T-cell (primary cell): Measurements from ENCODE around the gene TRAPPC12. TPM values are rescaled to one million over a fixed set of nuclear protein-coding genes. Genes with fewer than 3 reads are reported as not detected.

Experiments
- ATAC-seq, 4 experiments: fragments of 200-7000 bp in 3 of 4; fragments of 150-1000 bp in 1 of 4; cut with Tn5 transposase; replicated peaks in 1 of 4; 1 replicate in 3 of 4; 2 replicates in 1 of 4; pipeline ENCODE4 v1.10.0; 2021; ENCODE audit warnings: moderate library complexity in 3 of 4, mild to moderate bottlenecking in 2 of 4, moderate number of reproducible peaks in 1 of 4
- CTCF ChIA-PET, 2 donors: fragments of 300-600 bp; sonication (Branson Sonifier 250); formaldehyde crosslinking; loops; one replicate each; lab custom pipeline; 2022; ENCODE audit warnings: antibody characterized with exemption in 2 of 2; lab: Charles Lee
- POLR2A ChIA-PET, 2 donors: fragments of 300-600 bp; sonication (Branson Sonifier 250); formaldehyde crosslinking; loops; one replicate each; lab custom pipeline; 2022; ENCODE audit warnings: antibody characterized with exemption in 2 of 2; lab: Charles Lee
- DNase-seq, 35 experiments: peaks; one replicate each; pipeline versions ENCODE4 v3.0.0 to v3.0.0-alpha.2; 2013 to 2023
- H3K27ac ChIP-seq: one replicate; pipeline ENCODE4 v1.5.1; 2013; ENCODE audit warnings: low read length
- H3K27me3 ChIP-seq, 2 experiments: replicated peaks in 1 of 2; 1 replicate in 1 of 2; 2 replicates in 1 of 2; pipeline versions ENCODE4 v1.6.1 to v1.7.0; 2013; ENCODE audit warnings: low read length in 1 of 2, mixed read lengths in 1 of 2; ENCODE audit not compliant: control insufficient read depth in 2 of 2, insufficient read depth in 2 of 2; ENCODE audit errors: extremely low read depth in 1 of 2
- H3K36me3 ChIP-seq, 2 donors: 1 replicate in 1 of 2; 2 replicates in 1 of 2; pipeline versions ENCODE4 v1.6.1 to v1.7.0; 2013; ENCODE audit warnings: low read length in 1 of 2; ENCODE audit not compliant: control insufficient read depth in 2 of 2, insufficient read depth in 1 of 2; ENCODE audit errors: extremely low read depth in 1 of 2
- H3K4me1 ChIP-seq, 2 experiments: 1 replicate in 1 of 2; 2 replicates in 1 of 2; pipeline versions ENCODE4 v1.6.1 to v1.7.0; 2013; ENCODE audit warnings: low read length in 2 of 2, mixed read lengths in 1 of 2; ENCODE audit not compliant: insufficient read depth in 2 of 2, control insufficient read depth in 1 of 2; ENCODE audit errors: extremely low read depth in 1 of 2
- H3K4me3 ChIP-seq, 2 donors: 1 replicate in 1 of 2; 2 replicates in 1 of 2; pipeline versions ENCODE4 v1.5.1 to v1.7.0; 2013; ENCODE audit warnings: mild to moderate bottlenecking in 2 of 2, low read length in 1 of 2, moderate library complexity in 1 of 2; ENCODE audit not compliant: control insufficient read depth in 1 of 2; ENCODE audit errors: extremely low read depth in 1 of 2
- H3K9me3 ChIP-seq: 2 replicates; pipeline ENCODE4 v1.7.0; 2013
- H3K27ac Mint-ChIP-seq, 2 donors: one replicate each; pipeline ENCODE4 v1.8.0; 2020 to 2021; ENCODE audit warnings: mild to moderate bottlenecking in 2 of 2, mixed read lengths in 2 of 2
- H3K27me3 Mint-ChIP-seq, 2 donors: one replicate each; pipeline ENCODE4 v1.8.0; 2021 to 2022; ENCODE audit warnings: mixed read lengths in 2 of 2
- H3K36me3 Mint-ChIP-seq: one replicate; pipeline ENCODE4 v1.8.0; 2021; ENCODE audit warnings: mixed read lengths
- H3K4me1 Mint-ChIP-seq, 3 donors: one replicate each; pipeline ENCODE4 v1.8.0; 2020 to 2022; ENCODE audit warnings: mixed read lengths in 3 of 3, mild to moderate bottlenecking in 1 of 3
- H3K4me3 Mint-ChIP-seq, 3 donors: one replicate each; pipeline ENCODE4 v1.8.0; 2020 to 2022; ENCODE audit warnings: mild to moderate bottlenecking in 3 of 3, mixed read lengths in 3 of 3, moderate library complexity in 3 of 3
- H3K9me3 Mint-ChIP-seq, 3 donors: one replicate each; pipeline ENCODE4 v1.8.0; 2020 to 2022; ENCODE audit warnings: mixed read lengths in 3 of 3
- WGBS: methylation state at CpG from one replicate; pipeline ENCODE4 v1.1.5; 2013; ENCODE audit warnings: missing lambda C conversion rate; ENCODE audit not compliant: insufficient coverage; 5-methylcytosine and 5-hydroxymethylcytosine counted together
- total RNA-seq, 35 experiments: library from RNA in 6 of 35; stranded (reverse) in 6 of 35; fragments of 120-200 nt in 1 of 35; gene quantifications; one replicate each; pipeline versions ENCODE4 v1.2.1 to v1.2.4 and lab custom pipeline; 2013 to 2026

TRAPPC12 gene
- total RNA-seq, 5 donors from 2014 or later (not counting 1 experiment from before 2014, with no cell fraction given) = 103 to 158 (median 152) TPM

- Mint-ChIP-seq H3K4me1 (no peaks in the 10 kb centered on the region), H3K27me3 (no peaks in the 10 kb centered on the region), H3K9me3 (no peaks in the 10 kb centered on the region), H3K27ac (no peak overlapping the region), H3K4me3 (no peak overlapping the region), H3K36me3 (peaks cover 41% of the 10 kb centered on the region)
- no peaks in the 10 kb centered on the region for H3K9me3 ChIP-seq
- H3K36me3 ChIP-seq = peaks cover 6 to 8% of the 10 kb centered on the region in 2 donors
- H3K27me3 ChIP-seq = no peaks in the 10 kb centered on the region
- no peak overlapping the region for H3K27ac ChIP-seq
- WGBS = 92% methylated on average over 8 of the region's 8 CpGs
- CTCF ChIA-PET = no interaction called here
- POLR2A ChIA-PET = no interaction called here
- H3K4me3 ChIP-seq = no peak overlapping the region
- no peak for DNase-seq
- no peak for ATAC-seq
- H3K4me1 ChIP-seq = no peaks in the 10 kb centered on the region
These were observed 38.2 kb upstream of the TRAPPC12 start for GRCh38 chr2:3341336-3341735.

GRCh38 chr2:3342324-3342723 is 37.2 kb upstream of the TRAPPC12 start:
- ChIA-PET POLR2A (no interaction called here), CTCF (no interaction called here)
- ATAC-seq (no peak), DNase-seq (no peak)
- no peaks in the 10 kb centered on the region for H3K27me3 ChIP-seq
- H3K4me3 ChIP-seq = no peak overlapping the region
- no peaks in the 10 kb centered on the region for H3K4me1 Mint-ChIP-seq
- peaks cover 7 to 8% of the 10 kb centered on the region in 2 donors for H3K36me3 ChIP-seq
- no peak overlapping the region for H3K27ac Mint-ChIP-seq
- H3K9me3 Mint-ChIP-seq = no peaks in the 10 kb centered on the region
- H3K4me1 ChIP-seq = no peaks in the 10 kb centered on the region
- no peak overlapping the region for H3K27ac ChIP-seq
- WGBS = 98% methylated on average over 6 of the region's 9 CpGs
- no peak overlapping the region for H3K4me3 Mint-ChIP-seq
- H3K9me3 ChIP-seq = no peaks in the 10 kb centered on the region
- peaks cover 45% of the 10 kb centered on the region for H3K36me3 Mint-ChIP-seq
- no peaks in the 10 kb centered on the region for H3K27me3 Mint-ChIP-seq

- WGBS = 95% methylated on average over 9 of the region's 11 CpGs
- Histone ChIP-seq H3K4me1 (no peaks in the 10 kb centered on the region), H3K27ac (no peak overlapping the region), H3K27me3 (no peaks in the 10 kb centered on the region), H3K4me3 (no peak overlapping the region), H3K36me3 (peaks cover 7 to 10% of the 10 kb centered on the region in 2 donors), H3K9me3 (no peaks in the 10 kb centered on the region)
- Mint-ChIP-seq H3K36me3 (peaks cover 45% of the 10 kb centered on the region), H3K4me1 (no peaks in the 10 kb centered on the region), H3K27ac (no peak overlapping the region), H3K27me3 (no peaks in the 10 kb centered on the region), H3K9me3 (no peaks in the 10 kb centered on the region), H3K4me3 (no peak overlapping the region)
- DNase-seq (no peak), ATAC-seq (no peak)
- ChIA-PET CTCF (no interaction called here), POLR2A (no interaction called here)
These were observed 36.5 kb upstream of the TRAPPC12 start for GRCh38 chr2:3343012-3343411.

- Mint-ChIP-seq H3K36me3 (peaks cover 50% of the 10 kb centered on the region), H3K27me3 (no peaks in the 10 kb centered on the region), H3K9me3 (no peaks in the 10 kb centered on the region), H3K4me1 (no peaks in the 10 kb centered on the region), H3K4me3 (no peak overlapping the region), H3K27ac (no peak overlapping the region)
- CTCF ChIA-PET = no interaction called here
- DNase-seq = no peak
- H3K36me3 ChIP-seq = peaks cover 13 to 16% of the 10 kb centered on the region in 2 donors
- no peak overlapping the region for H3K4me3 ChIP-seq
- no peaks in the 10 kb centered on the region for H3K9me3 ChIP-seq
- no peak overlapping the region for H3K27ac ChIP-seq
- 95% methylated on average over 4 of the region's 6 CpGs for WGBS
- no peaks in the 10 kb centered on the region for H3K4me1 ChIP-seq
- POLR2A ChIA-PET = no interaction called here
- no peak for ATAC-seq
- no peaks in the 10 kb centered on the region for H3K27me3 ChIP-seq
These were observed 34.6 kb upstream of the TRAPPC12 start for GRCh38 chr2:3344897-3345296.

- Mint-ChIP-seq H3K27ac (no peak overlapping the region), H3K4me3 (no peak overlapping the region), H3K27me3 (no peaks in the 10 kb centered on the region), H3K9me3 (peaks cover 0 to 6% (median 3%) of the 10 kb centered on the region in 3 donors), H3K36me3 (peaks cover 53% of the 10 kb centered on the region), H3K4me1 (no peaks in the 10 kb centered on the region)
- Histone ChIP-seq H3K27me3 (no peaks in the 10 kb centered on the region), H3K4me1 (no peaks in the 10 kb centered on the region), H3K27ac (no peak overlapping the region), H3K36me3 (peaks cover 13% of the 10 kb centered on the region in 2 donors), H3K4me3 (no peak overlapping the region), H3K9me3 (no peaks in the 10 kb centered on the region)
- no peak for ATAC-seq
- no peak for DNase-seq
- CTCF ChIA-PET = no interaction called here
- POLR2A ChIA-PET = no interaction called here
- 94% methylated on average over 7 of the region's 7 CpGs for WGBS
These were observed 33.9 kb upstream of the TRAPPC12 start for GRCh38 chr2:3345621-3346020.

- H3K27me3 Mint-ChIP-seq = no peaks in the 10 kb centered on the region
- peaks cover 0 to 15% (median 7%) of the 10 kb centered on the region in 3 donors for H3K9me3 Mint-ChIP-seq
- ChIA-PET CTCF (no interaction called here), POLR2A (no interaction called here)
- H3K4me3 Mint-ChIP-seq = no peak overlapping the region
- peaks cover 17 to 22% of the 10 kb centered on the region in 2 donors for H3K36me3 ChIP-seq
- H3K27me3 ChIP-seq = no peaks in the 10 kb centered on the region
- H3K4me3 ChIP-seq = no peak overlapping the region
- no peaks in the 10 kb centered on the region for H3K4me1 Mint-ChIP-seq
- ATAC-seq = no peak
- peaks cover 72% of the 10 kb centered on the region for H3K36me3 Mint-ChIP-seq
- H3K4me1 ChIP-seq = no peaks in the 10 kb centered on the region
- WGBS = 98% methylated on average over 12 of the region's 12 CpGs
- no peak overlapping the region for H3K27ac Mint-ChIP-seq
- DNase-seq = no peak
- no peak overlapping the region for H3K27ac ChIP-seq
- H3K9me3 ChIP-seq = no peaks in the 10 kb centered on the region
These were observed 30.7 kb upstream of the TRAPPC12 start for GRCh38 chr2:3348767-3349166.

GRCh38 chr2:3349211-3349693 is 30.2 kb upstream of the TRAPPC12 start:
- POLR2A ChIA-PET = no interaction called here

More at GRCh38 chr2:3349211-3349693, 30.2 kb upstream of the TRAPPC12 start:
- no peaks in the 10 kb centered on the region for H3K27me3 Mint-ChIP-seq
- Histone ChIP-seq H3K36me3 (peaks cover 20 to 25% of the 10 kb centered on the region in 2 donors), H3K27me3 (no peaks in the 10 kb centered on the region), H3K27ac (no peak overlapping the region), H3K4me3 (no peak overlapping the region), H3K4me1 (no peaks in the 10 kb centered on the region), H3K9me3 (no peaks in the 10 kb centered on the region)
- no peak for ATAC-seq
- WGBS = 93% methylated on average over 9 of the region's 13 CpGs
- DNase-seq = no peak
- CTCF ChIA-PET = no interaction called here
- H3K36me3 Mint-ChIP-seq = peaks cover 74% of the 10 kb centered on the region
- no peak overlapping the region for H3K4me3 Mint-ChIP-seq
- no peaks in the 10 kb centered on the region for H3K4me1 Mint-ChIP-seq
- H3K27ac Mint-ChIP-seq = no peak overlapping the region
- H3K9me3 Mint-ChIP-seq = peaks cover 0 to 15% (median 7%) of the 10 kb centered on the region in 3 donors
